MM.1S (cell line): ENCODE measurements around the gene MFAP5.

ENCODE experiments used
- CTCF ChIP-seq: fragments of 300-600 bp; sonication (generic); IDR thresholded peaks from 2 replicates; pipeline ENCODE4 v1.5.1; 2016; ENCODE audit warnings: antibody characterized with exemption, low read length, mixed read lengths
- EZH2phosphoT487 ChIP-seq: fragments of 300-600 bp; sonication (generic); IDR thresholded peaks from 2 replicates; pipeline ENCODE4 v1.6.1; 2018; ENCODE audit warnings: antibody characterized with exemption, low read length

DNA sequence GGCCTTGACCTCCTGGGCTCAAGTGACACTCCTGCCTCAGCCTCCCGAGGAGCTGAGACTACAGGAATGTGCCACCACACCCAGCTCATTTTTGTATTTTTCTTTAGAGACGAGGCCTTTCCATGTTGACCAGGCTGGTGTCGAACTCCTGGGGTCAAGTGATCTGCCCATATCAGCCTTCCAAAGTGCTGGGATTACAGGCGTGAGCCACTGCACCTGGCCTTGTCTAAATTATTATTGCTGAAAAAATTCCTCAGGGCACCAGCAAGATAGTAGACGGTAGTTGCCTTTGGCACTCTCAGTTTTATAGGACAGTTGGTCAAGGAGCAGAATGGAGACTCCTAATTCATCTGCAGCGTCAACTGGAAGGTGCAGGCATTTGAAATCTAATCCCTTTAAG, 47.4 kb downstream of the MFAP5 start:
- no peak for TF ChIP-seq CTCF
- TF ChIP-seq EZH2phosphoT487, result no peak
